ENCODE measurements around the gene CASZ1.

CASZ1 gene

DNA sequence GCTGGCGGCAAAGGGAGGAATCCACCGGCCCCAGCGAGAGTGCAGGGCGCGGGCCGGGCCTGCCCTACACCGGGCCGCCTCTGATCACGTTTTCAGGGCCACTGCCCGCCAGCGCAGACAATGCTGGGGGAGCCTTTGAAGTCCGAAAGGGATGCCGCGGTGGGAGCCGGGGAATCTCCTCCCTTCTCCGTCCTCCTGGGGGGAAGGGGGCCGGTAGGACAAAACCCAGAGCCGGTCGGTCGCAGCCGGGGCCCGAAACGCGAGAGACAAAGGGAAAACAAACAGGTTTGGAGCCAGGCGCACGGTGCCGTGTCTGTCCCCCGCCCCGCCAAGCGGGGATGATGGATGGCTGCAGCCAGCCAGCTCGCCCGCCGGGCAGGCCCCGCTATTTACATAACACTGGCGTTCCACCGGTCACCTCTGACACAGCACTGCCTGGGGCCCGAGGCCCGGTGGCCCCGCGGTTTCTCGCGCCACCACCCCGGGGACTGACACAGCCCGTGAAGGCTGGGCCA is 92.0 kb downstream of the CASZ1 start:
- no peak for DNase-seq (ENCODE audit: low read depth in 2 of 2)

DNA sequence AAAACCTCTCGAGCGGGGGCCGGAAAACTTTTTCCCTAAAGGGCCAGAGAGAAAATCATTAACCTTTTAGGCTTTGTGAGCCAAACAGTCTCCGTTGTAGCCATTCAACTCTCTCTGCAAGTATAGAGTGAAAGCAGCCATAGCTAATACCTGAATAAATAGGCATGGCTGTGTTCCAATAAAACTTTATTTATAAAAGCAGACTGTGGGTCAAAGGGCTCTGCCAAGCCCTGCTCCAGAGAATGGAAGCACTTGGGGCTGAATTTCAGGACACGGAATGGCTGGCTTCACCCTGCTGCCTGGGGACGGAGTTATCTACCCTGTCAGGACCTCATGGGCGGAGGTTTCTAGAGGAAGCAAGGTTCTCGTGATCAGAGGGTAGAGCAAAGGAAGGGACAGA is 92.7 kb downstream of the CASZ1 start:
- no peak for DNase-seq (ENCODE audit: low read depth in 2 of 2)

DNA sequence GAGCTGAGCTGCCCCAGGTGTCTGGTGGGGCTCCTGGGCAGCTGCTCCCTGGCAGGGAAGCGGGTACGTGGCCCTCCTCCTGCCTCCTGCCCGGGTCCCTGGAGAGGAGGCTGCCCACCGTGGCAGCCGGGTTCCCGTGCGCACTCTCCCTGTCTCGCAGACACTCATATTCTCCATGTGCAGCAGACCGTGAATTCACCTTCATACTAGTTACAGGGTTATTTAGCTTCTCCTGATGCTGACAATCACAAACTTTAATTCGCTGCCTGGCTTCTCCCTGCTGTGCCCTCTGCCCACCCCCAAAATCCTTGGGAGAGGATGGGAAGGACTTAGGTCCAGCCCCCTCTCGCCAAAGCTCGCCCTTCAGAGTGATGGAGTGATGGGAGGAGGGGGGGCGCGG is 95.3 kb downstream of the CASZ1 start:
- no peak for DNase-seq (ENCODE audit: low read depth in 2 of 2)

DNA sequence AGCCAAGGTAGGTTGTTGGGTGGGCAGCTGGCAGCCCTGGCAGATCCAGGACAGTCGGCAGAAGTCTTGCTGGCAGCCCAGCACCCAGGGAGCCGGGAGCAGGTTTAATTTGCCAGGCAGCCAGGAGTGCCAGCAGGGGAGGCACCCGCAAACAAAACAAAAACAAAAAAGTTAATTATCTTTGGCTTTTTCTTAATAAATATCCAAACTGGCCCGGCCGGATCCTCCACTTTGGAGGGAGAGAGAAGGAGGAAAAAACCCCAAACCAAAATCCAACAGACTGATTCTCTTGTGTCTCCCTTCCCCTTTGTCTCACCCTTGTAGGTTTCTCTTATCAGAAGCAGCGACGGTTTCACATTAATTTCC is 97.0 kb downstream of the CASZ1 start:
- DNase-seq (ENCODE audit: low read depth in 2 of 2): no peak

DNA sequence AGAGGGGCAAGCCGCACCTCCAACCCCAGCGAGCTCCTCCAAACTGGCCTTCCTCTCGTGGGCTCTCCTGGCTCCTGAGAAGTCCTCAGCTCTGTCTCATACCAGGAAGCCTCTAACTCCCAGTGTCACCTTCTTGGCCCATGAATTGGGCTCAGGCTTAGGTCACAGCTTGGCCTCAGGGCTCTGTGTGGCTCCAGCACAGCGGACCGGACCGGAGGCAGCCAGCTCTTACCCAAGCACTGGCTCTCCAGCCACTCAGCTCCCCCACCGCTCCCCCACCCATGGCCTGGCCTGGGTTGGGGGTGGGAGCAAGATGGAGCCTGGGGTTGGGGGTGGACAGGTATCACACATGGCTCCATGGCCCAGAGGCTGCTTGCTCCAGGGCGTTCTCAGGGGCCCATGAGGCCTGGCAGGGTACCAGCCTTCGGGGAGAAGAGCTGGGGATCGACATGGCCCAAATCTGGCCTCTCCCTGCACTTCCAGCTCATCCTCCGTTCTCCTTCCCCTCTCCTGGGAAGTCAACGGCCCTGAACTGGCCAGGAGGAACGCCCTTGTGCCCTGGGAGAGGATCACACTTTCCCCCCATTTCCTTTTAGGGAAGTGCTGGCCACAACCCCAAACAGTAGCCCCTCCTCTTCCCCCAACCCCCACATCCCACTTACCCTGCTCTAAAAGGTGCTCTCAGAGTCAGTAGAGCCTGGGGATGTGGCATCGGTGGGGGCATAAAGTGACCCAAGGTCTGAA is 97.5 kb downstream of the CASZ1 start:
- no peak for DNase-seq (ENCODE audit: low read depth in 2 of 2)

DNA sequence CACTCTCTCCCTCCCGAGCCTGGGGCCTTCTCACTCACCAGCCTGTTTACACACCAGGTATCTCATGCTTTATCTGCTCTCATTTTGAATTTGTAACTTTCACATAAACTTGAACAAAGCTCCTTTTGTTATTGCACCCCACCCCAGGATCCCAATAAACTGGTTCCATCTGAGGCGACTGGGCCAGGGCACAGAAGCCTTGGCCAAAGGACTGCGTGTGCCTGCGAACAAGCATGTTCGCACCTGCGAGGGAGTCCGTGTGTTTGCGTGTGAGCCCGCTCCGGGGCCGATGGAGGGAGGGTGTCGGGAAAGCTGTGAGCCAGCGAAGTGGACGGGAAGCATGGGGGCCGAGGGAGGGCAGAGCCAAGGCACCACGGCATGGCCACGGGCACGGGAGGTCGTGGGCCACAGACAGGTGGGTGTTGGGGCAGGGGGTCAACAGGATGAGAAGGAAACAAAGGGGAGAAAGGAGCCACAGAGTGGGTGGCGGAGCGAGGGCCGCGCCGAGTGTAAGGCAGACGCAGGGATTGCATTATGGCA is 98.8 kb downstream of the CASZ1 start:
- no peak for DNase-seq (ENCODE audit: low read depth in 2 of 2)

DNA sequence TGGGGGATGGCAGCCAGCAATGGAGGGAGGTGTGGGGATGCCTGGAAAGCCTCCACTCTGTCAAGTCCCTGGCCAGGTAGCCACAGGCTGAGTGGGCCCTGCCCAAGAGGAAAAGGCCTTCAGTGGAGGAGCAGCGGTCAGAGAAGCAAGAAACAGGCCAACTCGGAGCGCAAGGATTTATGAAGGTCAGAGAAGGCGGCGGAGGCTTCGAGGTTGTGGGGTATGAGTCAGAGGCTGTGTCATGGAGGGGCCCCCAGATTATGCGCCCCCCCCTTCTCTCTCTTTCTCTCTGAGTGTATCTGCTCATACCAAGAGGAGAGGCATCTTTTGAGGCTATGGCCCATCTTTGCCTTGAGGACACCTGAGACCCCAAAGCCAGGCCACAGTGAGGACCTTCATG is 99.5 kb downstream of the CASZ1 start:
- DNase-seq (ENCODE audit: low read depth in 2 of 2): peak in 1 of 2 donors; percentile 30

DNA sequence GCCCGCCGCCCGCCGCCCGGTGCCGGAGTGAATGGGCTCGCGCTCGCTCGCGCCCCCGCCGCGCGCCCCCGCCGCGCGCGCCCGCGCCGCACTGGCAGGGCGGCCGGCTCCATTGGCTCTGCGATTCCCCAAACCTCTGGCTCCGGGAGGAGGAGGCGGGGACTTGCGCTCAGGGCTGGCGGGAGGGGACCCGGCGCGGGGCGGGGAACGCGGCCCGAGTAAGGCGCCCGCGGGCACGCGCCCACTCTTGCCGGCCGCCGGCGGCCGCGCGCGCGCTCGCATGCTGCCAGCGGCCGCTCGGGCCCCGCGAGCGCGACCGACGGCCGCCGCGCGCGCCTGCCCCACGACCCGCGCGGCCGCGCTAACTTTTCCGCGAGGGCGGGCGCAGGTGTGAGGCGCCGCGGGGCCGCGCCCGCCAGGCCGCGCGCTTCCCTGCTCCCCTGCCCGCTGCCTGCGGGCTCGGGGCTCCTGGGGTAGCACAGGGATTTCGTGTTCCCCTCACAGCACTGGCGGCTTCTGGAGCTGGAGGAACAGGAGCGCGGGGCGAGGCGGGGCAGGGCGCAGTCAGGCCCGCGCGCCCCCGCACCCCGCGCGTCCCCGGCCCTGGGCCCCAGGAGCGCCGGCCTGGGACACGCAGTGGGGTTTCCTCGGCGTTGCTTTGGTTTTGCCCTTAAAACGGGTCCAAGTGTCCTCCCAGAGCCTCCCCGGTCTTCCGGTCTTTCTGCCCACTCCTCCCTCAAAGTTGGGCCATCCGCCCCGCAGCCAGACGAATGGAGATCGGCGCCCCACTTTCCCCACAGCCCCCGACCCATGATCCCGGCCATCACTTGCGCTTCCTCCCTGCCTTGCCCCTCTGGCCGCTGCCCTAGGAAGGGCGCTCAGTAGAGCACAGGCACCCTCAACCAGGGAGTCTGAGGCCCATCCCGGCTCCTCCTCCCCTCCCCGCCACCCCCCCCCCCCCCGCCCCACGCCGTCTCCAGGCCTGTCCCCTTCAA is 101.5 kb downstream of the CASZ1 start:
- peak; percentile 40 to 57 for DNase-seq (ENCODE audit: low read depth in 2 of 2)

DNA sequence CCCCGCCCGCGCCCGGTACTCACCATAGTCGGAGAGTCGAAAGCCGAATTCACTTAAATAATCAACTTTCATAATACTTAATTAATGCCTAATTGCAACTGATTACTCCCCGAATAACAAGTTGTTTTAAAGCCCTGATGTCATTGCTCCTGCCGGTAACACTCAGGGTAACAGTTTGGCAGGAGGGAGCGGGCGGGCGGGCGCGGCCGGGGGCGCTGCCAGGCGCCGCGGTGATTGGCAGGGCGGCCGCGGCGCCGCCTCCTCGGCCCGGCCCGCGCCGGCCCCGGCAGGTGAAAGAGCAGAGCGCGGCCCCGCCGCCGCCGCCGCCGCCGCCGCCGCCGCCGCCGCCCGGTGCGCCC is 102.2 kb downstream of the CASZ1 start:
- DNase-seq (ENCODE audit: low read depth in 2 of 2): peak in 1 of 2 donors; percentile 45

DNA sequence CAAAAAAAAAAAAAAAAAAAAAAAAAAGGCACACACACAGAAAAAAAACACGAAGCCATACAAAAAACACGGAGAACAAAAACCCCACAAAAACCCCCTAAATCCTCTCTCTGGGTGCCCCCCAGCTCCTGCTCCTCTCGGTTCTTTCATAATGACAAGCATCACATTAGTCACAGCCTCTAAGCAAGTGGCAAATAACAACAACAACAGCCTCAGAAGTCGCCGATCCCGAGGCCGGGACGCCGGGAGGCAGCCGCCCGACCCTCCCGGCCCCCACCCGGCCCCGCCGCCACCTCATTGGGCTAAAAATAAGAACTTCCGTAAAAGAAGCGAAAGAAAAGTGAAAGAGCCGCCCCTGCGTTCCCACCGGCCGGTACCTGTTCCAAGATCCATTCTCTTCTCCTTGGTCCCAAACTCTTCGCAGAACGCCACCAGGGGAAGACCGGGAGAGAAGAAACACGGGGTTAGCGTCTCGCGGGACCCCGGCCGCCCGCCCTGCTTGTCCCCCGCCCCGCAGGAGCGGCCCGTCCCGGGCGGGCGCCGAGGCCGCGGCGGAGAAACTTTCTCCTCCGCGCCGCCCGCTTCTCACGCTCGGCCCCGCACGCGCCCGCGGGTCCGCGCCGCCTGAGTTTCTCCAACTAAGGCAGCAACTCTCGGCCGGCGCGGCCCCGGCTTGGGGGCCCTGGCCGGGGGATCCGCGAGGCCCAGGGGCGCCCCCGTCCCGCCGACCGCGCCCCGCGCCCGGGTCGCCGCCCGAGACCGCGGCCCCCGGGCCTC is 102.8 kb downstream of the CASZ1 start:
- no peak for DNase-seq (ENCODE audit: low read depth in 2 of 2)

DNA sequence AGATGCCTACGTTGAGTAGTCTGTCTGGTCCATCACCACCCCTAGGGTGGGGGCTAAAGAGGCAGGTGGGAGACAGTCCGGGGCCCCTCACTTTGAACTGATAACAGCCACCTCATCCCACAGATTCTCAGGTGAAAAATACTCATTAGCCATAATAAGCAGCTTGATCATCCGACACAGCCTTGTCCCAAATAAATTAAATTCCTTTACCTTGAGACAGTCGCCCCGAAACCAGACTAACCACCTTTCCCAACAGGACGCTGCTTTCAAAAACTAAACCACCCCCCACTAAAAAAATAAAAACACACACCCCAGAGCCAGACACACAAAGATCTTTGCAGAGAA is 103.3 kb downstream of the CASZ1 start:
- no peak for DNase-seq (ENCODE audit: low read depth in 2 of 2)

DNA sequence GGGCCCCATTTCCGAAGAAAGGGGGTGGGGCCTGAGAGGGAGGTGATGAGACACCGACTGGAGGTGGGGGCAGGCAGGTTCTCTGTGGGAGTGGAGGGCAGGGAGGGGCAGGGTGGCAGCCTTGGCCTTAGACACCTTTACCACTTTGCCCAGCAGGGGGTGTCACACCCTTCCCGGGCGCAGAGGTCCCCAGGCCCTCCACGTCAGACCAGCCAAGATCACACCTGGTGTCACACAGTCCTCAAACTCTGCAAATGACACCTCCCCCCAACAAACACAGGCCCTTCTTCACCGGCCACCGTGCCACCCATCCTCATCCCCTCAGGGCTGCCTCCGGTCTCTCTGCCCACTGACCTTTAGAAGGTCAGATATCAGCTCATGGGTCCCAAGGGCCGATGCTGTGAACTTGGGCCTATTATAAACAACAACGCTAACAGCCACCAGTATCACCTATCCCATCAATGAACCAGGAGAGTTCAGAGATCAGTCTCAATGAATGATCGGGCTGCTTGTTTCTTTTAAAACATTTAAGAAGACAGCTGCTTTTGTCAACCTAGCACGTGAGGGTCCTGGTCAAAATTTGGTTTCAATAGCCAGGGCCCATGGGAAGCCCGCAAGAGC is 103.9 kb downstream of the CASZ1 start:
- peak; percentile 59 to 71 for DNase-seq (ENCODE audit: low read depth in 2 of 2)

DNA sequence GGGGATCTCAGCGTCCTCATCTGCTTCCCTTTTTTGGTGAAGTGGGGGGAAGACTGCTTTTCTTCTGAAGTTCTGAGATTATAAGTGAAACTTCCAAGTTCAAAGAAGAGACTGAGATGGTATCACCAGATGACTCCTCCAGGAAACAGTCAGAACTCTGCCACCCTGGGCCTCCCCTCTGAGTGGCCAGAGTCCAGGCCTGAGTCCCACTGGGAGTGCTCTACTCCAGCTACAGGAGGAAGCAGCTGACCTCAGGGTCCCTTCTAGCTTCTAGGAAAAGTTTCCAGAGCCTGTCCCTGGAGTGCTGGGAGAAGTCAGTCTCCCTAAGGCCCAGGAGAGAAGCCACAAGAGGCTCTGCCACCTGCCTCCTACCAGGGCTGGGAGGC is 104.7 kb downstream of the CASZ1 start:
- peak in 1 of 2 donors; percentile 26 for DNase-seq (ENCODE audit: low read depth in 2 of 2)

DNA sequence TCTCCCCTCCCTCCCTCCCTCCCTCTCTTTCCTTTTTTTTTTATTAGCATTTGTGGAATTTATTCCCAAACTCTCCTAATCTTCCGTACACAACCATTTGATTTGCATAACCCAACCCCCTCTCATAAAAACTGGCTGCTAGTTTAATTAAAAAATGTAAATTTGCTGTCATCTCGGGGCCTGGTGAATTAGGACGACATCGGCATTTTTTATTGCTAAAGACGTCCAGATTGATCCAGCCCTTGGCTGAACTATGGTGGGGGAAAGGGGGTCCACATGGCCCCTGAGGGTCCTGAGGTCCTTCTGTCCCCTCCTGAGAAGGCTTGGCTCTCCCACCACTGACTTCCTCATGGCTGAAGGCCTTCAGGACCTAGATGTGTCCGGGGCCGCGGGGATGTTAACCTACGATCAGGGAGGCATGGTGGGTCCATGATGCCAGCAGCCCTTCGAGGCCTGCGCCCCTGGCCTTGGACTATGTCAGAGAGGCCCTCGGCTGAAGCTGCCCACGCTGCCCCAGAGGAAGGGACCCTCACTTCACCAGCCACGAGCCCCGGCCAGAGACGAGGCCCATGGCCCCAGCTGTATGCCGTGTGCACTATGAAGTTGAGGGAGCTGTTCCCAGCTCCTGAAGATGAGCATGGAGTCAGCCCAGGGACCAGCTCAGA is 105.2 kb downstream of the CASZ1 start:
- DNase-seq (ENCODE audit: low read depth in 2 of 2): no peak

DNA sequence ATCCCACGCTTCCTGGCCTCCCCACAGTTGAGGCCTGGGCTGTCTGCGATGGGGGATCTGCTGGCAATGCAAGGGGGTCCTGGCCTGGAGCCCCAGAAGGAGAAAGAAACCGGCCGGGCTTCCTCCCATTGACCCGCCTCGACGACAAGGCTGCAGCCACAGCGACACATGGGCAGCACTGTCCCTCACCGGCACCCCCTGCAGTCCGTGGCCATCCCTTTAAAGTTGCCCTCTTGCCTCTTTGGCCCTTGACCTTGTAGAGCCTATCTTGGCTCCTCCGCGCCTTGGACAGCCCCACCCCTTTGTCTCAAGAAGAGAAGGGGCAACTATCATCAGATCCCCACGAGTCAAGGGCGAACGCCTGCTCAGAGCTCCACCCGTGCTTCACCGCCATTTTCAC is 106.0 kb downstream of the CASZ1 start:
- DNase-seq (ENCODE audit: low read depth in 2 of 2): no peak

DNA sequence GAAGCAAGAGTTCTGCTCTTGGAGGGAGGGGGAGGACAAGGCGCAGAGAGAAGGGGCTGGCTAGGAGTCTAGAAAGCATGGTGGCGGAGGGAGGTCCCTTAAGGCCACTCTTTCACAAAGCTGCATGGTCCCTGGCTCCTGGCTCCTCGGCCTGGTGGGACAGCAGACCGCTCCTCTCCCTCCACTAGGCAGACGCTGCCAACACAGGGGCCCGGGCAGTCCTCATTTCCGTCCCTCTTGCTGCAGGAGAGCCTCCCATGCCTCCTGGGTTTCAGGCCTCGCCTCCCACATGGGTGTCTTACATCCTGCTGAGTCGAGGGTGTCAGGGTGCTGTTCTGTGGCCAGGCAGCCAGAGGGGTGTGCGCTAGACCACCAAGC is 108.0 kb downstream of the CASZ1 start:
- no peak for DNase-seq (ENCODE audit: low read depth in 2 of 2)

DNA sequence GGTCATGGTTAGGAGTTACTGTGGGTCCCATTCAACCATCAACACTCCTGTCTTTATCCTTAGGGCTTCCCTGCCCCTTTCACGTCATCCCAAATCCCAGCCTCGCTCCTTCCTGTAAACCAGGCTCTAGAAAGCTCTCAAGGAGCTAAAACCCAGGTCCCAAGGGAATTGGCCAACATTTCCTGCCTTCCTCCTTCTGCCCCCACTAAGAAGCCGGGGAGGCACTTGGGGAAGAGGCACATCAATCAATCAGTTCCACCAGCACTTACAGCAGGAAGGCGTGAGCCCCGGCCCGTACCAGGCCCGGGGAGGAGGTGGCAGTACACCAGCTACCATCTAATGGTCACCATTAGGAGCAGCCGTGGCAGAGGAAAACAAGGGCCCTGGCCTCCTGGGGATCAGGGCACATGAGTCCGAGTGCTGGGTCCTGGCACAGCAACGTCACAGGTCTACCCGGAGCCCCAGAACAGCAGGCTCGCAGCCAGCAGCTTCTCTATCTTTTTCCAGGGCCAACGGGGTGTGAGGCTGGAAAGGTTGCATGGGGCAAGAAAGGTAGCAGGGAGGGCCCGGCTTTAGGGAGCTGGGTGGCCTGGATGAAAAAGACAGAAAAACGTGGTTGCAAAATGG is 108.6 kb downstream of the CASZ1 start:
- no peak for DNase-seq (ENCODE audit: low read depth in 2 of 2)

DNA sequence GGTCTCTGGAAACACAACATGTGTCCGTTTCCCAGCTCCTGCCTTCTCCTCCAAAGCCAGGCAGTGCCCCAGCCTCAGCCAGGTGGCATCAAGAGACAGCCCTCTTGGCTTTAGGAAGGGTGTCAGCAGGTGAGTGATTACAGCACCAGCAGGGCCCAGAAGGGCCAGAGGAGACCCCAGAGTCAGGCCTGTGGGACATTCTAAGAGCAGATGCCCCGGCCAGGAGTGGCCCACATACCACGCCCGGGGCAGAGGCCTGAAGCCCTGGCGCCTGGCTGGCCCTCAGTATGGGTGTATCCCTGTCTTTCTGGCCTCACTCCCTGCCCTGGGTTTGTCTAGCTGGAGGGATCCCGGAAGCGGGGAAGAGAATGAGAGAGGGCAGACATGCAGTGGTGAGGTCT is 109.2 kb downstream of the CASZ1 start:
- DNase-seq (ENCODE audit: low read depth in 2 of 2): no peak

DNA sequence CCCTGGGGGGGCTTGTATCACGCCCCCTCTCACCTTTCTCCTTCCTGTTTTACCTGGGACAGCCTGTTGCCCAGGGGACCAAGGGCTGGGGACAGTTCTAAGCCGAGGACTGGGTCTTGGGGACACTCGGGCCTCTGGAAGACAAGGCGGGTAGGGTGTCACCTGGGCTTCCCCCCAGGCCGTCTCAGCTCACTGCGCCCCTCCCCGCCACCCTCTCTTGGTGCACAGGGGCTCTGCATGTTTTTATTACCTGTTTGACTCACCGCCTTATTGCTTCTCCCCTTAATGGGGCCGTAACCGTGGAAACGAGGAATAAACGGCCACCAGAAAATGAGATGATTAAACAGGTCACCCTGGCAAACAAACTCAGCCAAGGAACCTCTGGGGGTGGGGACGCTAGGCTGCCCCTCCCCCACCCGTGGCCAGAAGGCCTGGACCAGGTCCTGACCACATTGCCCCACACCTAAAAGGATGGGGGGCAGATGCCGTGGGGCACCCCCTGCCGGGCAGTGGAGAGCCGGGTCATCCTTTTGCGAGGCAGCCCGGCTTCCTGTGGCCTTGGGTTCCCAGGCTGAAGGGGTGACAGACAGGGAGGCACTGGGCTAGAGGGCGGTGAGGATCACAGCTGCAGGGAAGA is 109.9 kb downstream of the CASZ1 start:
- DNase-seq (ENCODE audit: low read depth in 2 of 2): no peak

DNA sequence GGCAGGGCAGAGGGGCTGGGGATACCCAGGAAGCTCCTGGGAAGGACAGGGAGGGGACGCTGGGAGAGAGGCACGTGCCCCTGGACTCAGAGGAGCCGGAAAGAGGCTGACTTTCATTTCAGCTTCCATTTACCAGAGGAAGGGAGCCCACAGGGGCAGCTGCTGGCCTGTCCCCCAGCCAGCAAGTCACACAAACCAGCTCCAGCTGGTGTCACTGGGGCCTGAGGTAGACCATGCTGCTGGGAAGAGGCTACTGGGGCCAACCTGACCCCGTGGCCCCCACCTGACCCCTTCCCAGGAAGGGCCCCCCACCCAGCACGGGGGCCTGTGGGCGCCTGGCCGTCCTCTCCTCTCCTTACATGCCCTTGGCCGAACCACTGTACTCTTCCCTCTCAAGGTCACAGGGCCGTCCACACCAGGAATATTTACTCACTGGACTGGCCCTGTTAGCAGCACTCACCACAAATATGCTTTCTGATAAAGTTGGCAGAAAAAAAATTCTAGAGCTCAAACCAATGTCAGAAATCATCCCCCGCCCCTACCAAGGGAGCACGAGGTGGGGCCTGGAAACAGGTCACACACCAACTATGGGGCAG is 110.5 kb downstream of the CASZ1 start:
- DNase-seq (ENCODE audit: low read depth in 2 of 2): no peak
